Glomerular visceral epithelial cell (primary cell): ENCODE measurements around the gene WNT2B.

Experiments used
- DNase-seq: peaks from one replicate; pipeline ENCODE4 v3.0.0-alpha.2; 2016; ENCODE audit errors: extremely low spot score

Gene WNT2B

GRCh38 chr1:112504661-112505399 is 3.9 kb upstream of the WNT2B start:
- no peak for DNase-seq

DNA sequence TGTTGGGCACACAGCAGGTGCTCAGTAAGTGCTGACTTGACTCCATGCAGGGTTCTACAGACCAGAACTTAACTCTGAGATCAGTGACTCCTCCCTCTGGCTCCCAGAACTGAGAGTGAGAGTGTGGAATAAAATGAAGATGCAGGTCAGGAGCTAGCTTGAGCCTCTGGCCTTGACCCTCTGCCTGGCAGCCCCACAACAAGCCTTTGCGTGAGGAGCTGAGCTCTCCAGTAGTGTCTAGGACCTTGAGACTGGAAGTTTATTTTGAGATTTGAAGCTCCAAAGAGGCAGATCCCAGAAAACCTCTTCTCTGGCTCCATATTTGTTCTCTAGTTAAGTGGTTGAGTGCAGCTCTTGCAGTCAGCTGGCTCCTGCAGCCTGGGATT is 3.4 kb upstream of the WNT2B start:
- no peak for DNase-seq

DNA sequence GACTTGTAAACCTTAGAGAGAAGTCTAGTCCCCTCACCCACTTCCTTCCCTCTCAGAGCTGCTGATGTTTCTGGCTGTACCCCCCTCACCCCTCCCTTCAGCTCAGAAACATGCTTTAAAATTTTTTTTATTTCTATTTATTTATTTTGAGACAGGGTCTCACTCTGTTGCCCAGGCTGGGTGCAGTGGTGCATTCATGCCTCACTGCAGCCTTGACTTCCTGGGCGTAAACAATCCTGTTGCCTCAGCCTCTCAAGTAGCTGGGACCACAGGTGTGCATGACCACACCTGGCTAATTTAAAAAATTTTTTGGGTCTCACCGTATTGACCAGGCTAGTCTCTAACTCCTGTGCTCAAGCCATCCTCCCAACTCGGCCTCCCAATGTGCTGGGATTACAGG is 2.9 kb upstream of the WNT2B start:
- no peak for DNase-seq

GRCh38 chr1:112506306-112506705 is 2.5 kb upstream of the WNT2B start:
- no peak for DNase-seq

GRCh38 chr1:112506731-112507130 is 2.0 kb upstream of the WNT2B start:
- no peak for DNase-seq

- DNase-seq: no peak
Observed at GRCh38 chr1:112507336-112507735, 1.4 kb upstream of the WNT2B start.

DNA sequence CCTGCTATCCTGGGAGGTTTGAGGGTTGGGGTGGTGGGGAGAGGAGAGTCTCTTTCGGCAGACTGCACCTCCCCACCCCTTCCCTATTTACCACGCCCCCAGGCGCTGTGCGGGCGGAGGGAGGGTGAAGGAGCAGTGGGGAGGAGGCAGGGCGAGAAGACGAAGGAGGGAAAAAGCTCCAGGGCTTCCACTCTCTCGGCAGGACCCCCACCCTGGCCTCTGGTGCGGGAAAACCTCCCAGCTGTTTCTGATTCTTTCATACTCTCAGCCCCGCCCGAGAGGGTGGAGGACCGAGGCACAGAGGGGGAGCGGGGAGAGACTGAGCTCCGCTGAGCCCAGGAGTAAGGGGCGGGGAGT is 866 bp upstream of the WNT2B start:
- DNase-seq: no peak

GRCh38 chr1:112509005-112509659 is 367 bp downstream of the WNT2B start:
- DNase-seq: no peak

GRCh38 chr1:112509660-112510178 is 954 bp downstream of the WNT2B start:
- no peak for DNase-seq

DNA sequence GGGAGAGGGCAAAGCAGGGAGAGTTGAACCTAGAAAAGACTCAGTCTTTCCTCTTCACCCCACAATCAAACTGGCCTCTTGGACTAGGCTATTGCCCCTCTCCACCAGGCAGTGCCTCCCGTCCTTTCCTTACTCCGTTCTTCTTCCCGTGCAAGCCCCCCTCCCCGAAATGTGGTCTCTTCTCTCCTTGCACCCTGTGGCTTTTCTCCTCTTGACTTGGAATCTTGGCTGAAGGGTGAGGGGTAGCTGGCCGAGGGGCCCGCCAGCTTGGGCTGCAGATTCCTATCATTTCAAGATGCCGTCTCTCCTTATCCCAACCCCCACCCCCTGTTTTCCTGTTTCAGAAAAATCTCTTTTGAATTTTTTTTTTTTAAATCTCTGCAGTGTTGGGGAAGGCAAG is 1.6 kb downstream of the WNT2B start:
- no peak for DNase-seq

DNA sequence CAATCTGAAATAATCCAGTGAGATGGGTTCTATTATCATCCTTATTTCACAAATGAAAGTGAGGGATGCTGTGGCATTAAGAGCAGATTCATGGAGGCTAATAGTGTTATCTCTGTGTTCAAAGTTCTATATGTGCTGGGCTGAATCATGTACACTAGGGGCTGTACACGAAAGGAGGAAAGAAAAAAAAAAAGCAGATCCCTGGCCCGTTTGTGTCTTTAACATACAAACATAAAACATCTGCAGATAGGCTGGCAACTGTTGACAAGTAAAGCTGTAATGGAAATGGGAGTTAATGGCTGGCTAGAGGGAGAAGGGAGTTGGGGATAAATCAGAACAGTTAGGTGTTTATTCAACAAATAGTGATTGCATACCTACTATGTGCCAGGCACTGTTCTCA is 3.1 kb downstream of the WNT2B start:
- no peak for DNase-seq

GRCh38 chr1:112513112-112513870 is 4.5 kb downstream of the WNT2B start:
- DNase-seq: no peak

DNA sequence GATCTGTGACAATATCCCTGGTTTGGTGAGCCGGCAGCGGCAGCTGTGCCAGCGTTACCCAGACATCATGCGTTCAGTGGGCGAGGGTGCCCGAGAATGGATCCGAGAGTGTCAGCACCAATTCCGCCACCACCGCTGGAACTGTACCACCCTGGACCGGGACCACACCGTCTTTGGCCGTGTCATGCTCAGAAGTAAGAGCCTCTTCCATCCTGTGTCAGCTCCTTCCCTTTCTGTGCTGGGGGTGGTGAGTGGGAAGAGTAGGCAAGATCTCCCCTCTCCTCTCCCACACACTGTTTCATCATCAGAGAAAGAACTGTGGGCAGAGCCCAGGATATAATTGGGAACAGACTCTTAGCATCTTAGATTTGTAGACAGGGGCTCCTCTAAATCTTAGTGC is 6.1 kb downstream of the WNT2B start:
- DNase-seq: no peak

- DNase-seq: peak; percentile 82
Observed at GRCh38 chr1:112515311-112516009, 6.7 kb downstream of the WNT2B start.

- DNase-seq: no peak
Observed at GRCh38 chr1:112516141-112516540, 7.4 kb downstream of the WNT2B start.

DNA sequence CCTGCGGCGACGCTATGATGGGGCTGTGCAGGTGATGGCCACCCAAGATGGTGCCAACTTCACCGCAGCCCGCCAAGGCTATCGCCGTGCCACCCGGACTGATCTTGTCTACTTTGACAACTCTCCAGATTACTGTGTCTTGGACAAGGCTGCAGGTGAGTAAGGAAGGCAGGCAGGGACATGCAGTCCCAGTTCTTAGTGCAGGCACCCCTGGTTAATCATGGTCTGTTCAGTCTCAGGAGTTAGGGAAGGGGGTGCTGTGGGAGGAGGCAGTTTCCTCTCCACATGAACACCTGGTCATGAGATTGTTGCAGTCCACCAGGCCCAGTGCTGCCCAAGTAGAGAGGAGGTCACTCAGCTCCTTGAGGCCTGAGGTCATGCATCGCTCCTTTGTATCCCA is 8.5 kb downstream of the WNT2B start:
- DNase-seq: no peak

DNA sequence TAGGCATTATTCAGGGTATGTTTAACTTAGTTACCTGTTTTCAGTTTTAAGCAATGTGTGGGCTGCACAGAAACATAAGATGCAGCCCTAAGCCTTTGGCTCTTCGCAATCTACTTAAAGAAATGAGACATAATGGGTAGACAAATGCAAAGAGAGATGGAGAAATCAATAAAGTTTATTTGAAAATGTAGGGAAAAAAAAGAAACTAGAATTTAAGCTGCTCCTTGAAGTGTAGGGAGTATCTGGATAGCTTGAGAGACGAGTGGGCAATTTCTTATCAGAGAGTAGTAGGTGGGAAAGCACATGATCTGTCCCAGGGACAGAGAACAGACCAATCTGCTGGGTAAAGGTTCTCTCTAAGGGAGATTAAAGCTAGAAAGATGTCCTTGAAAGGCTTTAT is 8.9 kb downstream of the WNT2B start:
- no peak for DNase-seq

DNA sequence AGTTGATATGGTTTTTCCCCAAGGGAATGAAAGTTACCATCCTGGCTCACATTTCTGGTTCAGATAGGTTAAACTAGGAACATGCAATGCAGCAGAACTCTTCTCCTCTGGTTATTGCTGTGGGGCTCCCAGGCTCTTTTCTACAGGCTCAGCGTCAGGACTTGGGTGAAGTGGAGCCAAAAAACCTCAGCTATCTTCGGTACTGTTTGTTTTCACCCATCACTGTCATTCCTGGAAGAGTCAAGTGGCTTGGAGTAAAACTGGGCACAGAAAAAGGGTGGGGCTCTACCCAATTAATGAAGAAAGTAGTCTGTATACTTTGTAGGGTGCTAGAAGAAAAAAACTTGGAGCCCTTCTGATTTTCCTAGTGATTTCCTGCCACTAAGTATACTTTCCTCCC is 9.4 kb downstream of the WNT2B start:
- no peak for DNase-seq

GRCh38 chr1:112520166-112520565 is 11.4 kb downstream of the WNT2B start:
- no peak for DNase-seq

GRCh38 chr1:112522621-112523020 is 13.9 kb downstream of the WNT2B start:
- peak; percentile 95 for DNase-seq

DNA sequence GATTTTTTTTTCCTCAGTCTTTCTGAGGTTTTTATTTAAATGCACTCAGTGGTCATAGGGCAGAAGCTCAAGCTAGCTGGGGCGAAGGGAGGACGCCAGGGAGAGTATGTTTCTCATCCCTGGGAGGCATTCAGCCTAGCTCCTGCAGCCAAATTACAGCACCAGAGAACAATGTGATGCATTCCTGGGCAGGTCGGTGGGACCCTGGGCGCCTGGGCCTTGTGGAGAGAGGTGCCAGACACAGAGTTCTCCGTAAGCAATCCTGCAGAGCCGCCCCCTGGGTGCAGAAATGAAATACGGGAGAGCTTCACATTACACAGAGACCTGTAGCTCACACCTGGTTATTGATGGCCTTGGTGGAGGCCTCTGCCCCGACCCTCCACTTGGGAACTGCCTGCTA is 15.5 kb downstream of the WNT2B start:
- peak; percentile 94 for DNase-seq

- DNase-seq: peak; percentile 39
Observed at GRCh38 chr1:112524986-112525385, 16.2 kb downstream of the WNT2B start.
